NCI-H226 (cell line): ENCODE data around the gene WDR75.

Experiments
- DNase-seq: peaks from one replicate; pipeline ENCODE4 v3.0.0-alpha.2; 2015

WDR75 gene

DNA sequence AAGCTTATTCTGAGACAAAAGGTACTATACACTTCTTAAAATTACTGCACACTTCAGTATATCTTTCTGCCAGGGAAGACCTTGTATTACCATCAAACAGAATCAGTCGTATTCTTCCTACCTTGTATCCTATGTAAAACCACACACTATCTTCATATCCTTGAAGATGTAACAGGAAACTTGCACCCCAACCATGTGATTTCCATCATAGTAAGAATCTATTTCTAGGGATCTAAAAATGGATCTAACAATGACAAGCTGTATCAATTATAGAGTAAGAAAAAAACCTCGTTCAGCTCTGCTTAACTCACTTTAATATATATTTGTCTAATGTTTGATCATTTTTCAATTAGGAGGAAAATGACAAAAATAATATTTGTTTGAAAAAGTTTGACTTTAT lies 60.2 kb downstream of the WDR75 start:
- DNase-seq: no peak

- no peak for DNase-seq
Measured at GRCh38 chr2:189502714-189503113, 61.4 kb downstream of the WDR75 start.

GRCh38 chr2:189504238-189504637 lies 63.0 kb downstream of the WDR75 start:
- DNase-seq: no peak

GRCh38 chr2:189505492-189505891 lies 64.2 kb downstream of the WDR75 start:
- DNase-seq: no peak

DNA sequence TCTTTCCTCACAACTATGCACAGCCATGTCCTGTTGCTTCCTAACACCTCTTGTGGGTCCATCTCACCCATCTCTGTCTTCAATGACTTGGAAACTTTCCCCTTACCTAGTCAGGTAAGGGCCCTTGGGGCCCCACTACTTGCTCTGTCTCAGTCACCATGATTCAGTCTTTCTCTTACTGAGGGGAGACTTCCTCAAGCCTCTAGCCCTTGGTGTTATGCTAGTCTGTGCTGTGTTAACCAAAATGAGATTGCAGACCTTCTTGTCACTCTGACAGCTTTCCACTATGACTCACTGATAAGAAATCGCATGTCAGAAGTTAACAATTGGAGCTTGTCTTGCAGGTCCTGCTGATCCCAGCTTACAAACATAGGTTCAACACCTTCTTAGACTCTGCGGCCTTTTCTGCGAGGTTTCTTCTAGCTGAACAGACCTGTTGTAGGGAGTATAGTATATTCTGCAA lies 65.3 kb downstream of the WDR75 start:
- DNase-seq: peak; percentile 64

- no peak for DNase-seq
Measured at GRCh38 chr2:189511210-189511959, 70.1 kb downstream of the WDR75 start.

DNA sequence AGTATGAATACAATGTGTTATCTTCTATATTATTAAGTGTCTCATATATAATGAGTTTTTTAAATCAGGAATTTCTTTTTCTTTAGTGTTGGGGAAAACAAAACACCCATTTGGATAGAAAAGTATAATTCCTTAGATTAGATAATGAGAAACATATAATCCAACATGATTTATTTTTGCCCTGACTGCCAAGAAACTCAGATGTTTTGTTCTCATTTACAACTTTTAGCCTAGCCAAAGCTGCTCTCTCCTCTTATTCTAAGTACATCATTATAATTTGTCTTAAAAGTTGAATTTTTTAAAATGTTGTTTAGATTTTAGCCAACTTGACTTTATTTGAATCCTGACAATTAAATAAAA lies 70.7 kb downstream of the WDR75 start:
- no peak for DNase-seq

DNA sequence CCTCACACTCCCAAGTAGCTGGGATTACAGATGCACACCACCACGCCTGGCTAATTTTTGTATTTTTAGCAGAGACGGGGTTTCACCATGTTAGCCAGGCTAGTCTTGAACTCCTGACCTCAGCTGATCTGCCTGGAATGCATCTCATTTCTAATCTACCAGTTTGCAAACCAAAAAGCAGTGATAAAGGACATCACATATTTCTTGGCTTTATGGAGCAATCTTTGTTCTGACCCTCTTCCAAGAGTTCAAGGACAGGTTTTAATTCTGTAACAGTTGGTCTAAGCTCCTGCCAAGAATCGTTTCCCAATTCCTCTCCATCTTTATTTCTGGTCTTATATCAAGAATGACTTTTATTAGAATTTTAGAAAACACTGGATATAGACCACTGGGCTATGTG lies 71.6 kb downstream of the WDR75 start:
- no peak for DNase-seq

DNA sequence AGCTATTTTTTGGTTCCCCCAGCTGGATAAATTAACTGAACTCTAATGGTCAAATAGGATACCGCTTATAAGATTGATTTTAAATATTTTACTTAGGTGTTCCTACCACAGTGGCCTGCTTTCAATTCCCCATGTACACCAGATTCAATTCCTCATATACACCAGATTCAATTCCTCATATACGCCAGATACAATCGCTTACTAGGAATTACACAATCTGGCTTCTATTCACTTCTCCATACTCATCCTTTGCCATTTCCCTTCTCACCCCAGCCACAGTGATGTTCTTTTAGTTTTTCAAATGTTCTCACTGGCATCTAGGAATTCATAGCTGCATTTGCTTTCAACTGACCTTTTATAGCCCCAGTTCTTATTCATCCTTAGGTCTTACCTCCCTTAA lies 72.8 kb downstream of the WDR75 start:
- DNase-seq: no peak

DNA sequence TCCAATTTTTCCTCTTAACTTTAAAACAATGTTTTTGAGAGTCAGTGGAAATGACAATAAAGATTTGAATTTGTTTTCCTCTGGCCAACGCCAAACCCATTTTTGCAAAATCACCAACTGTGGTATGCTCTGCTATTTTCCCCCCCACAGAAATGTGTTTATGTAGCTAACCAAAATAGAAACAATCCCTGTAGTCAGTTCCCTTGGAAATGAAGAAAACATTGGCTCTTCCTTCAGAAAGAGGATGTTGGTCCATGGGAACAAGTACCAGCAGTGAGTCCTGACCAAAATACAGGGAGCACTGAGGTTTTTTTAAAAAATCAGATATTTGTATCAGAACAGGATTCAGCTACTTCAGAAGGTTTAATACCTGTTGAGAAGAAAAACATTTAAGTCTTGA lies 74.0 kb downstream of the WDR75 start:
- peak; percentile 21 for DNase-seq

- DNase-seq: no peak
Measured at GRCh38 chr2:189516546-189516945, 75.3 kb downstream of the WDR75 start.

DNA sequence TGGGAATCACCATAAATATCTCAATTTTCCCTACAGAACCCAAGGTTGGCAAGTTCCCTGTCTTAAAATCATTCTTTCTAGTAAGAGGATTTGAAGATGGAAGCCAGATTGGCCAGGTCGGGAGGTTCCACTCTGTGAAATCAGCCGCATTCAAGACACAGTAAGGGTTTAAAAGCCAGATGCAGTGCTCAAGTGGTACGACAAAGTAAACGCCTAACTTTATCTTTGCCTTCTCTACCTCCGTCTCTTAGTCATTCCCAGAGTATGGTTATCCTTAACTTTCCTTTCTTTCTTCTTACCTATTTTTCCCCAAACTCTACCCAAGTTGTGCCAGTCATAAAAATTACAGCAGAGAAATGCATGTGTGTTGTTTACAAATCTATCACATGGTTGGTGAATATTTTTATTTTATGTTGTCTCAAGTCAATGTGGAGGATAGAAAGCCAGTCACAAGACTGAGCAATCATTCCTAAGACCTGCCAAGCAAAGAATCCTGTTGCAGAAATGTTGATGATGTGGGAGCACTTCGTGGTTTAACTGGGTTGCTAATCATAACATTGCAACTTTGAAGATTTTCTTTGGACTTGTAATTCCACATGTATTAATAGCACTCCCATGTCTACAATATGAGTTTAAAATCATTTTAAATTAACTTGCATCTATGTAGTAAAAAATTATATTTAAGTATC lies 76.7 kb downstream of the WDR75 start:
- DNase-seq: peak; percentile 72

GRCh38 chr2:189519631-189520387 lies 78.5 kb downstream of the WDR75 start:
- DNase-seq: no peak

DNA sequence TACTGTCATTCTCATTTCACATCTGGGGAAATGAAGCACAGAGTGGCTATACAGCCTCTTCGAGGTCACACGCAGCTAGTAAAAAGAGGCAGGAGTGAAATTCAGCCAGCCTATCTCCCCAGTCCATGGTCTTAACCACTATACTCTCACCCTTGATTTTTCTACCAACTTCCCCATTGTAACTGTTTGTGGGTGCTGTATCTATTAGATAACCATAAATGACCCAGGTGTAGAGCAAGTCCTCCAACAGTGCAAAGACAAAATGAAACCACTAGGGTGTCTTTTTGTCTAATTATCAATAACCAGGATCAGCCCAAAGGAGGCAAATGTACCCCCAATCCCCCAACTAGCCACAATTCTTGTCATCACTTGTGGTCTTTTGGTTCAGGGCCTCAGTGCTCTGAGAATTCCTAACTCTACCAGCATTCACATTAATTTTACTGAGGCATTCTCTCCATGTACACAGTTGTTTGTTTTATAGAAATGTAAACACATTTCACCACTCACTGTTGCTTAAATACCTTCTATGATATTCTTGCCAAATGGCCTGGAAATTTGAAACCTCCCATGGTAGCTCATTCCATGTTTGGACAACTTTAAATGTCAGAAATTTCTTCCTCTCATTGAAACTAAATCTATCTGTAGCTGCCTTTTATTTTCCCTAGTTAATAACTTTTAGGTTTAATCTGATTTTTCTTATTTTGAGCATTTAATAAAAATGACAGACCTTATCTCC lies 80.6 kb downstream of the WDR75 start:
- DNase-seq: no peak

DNA sequence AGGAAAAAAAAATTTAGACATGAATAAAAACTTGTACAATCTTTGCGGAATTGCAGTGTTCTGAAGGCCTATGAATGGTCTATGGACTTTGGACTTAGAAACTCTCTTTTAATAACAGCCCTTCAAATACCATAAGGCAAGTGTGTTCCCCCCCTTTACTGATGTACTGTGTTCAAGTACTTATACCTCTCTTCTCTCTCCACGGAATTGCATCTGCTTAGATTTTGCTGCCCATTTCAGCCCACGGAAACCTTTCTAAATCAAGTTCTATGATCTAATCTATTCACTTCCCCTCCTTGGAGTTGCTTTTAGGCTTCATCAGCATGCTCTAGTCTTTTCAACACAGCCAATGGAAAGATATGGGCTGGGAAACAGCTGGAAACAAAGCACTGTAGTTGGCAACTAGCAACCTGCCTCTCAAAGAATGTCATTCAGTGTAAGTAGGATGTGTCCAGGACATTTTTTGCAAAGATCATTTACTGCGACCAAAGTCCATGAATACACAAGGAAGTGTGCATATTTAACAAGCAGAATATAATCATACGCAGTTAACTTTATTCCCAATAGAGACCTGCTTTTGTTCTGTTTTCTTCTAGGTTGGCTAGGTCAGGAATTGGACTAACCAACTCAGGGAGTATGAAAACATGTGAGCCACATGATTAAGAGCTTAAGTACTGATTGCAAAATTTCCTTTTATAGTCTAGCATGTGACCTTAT lies 81.3 kb downstream of the WDR75 start:
- DNase-seq: no peak

DNA sequence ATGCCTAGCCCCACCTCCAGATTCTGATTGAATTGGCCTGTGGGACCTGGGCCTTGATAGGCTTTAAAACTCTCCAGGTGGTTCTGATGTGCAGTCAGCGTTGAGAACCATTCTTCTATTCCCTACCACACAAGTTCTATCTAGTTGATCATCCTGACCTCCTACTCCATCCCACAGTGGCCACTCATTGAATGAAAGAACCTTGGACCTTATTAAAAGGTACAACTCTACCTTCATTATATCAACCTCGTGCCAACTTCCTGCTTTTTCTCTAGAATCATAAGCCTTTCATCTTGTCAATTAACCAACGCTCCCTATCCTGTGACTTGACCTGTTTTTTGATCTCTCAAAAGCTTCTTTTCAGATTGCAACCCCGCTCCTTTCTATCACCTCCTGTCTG lies 83.5 kb downstream of the WDR75 start:
- DNase-seq: no peak
